Neuronal stem cell (in vitro differentiated cells): Measurements from ENCODE around the gene ZNF367.

ENCODE experiments used
- DNase-seq: peaks from one replicate; pipeline ENCODE4 v3.0.0-alpha.2; 2013; ENCODE audit warnings: low spot score
- H2AFZ ChIP-seq: one replicate; pipeline ENCODE4 v1.6.1; 2013; ENCODE audit warnings: mild to moderate bottlenecking, low read length, inconsistent platforms
- H2AK5ac ChIP-seq: 2 replicates; pipeline ENCODE4 v1.6.1; 2013; ENCODE audit warnings: low read depth, mild to moderate bottlenecking, inconsistent platforms, low read length, moderate library complexity, mixed read lengths
- H2BK120ac ChIP-seq: 2 replicates; pipeline ENCODE4 v1.6.1; 2013; ENCODE audit warnings: low read depth, mild to moderate bottlenecking, inconsistent platforms, low read length, moderate library complexity, mixed read lengths
- H2BK12ac ChIP-seq: one replicate; pipeline ENCODE4 v1.6.1; 2013; ENCODE audit warnings: low read length, inconsistent platforms
- H2BK15ac ChIP-seq: 2 replicates; pipeline ENCODE4 v1.6.1; 2013; ENCODE audit warnings: mild to moderate bottlenecking, low read length, inconsistent platforms, mixed read lengths
- H2BK5ac ChIP-seq: one replicate; pipeline ENCODE4 v1.6.1; 2013; ENCODE audit warnings: inconsistent platforms, mild to moderate bottlenecking, low read length, moderate library complexity
- H3K14ac ChIP-seq: one replicate; pipeline ENCODE4 v1.6.1; 2013; ENCODE audit warnings: low read length, inconsistent platforms
- H3K18ac ChIP-seq: 2 replicates; pipeline ENCODE4 v1.6.1; 2013; ENCODE audit warnings: low read length, inconsistent platforms
- H3K23ac ChIP-seq: 2 replicates; pipeline ENCODE4 v1.6.1; 2013; ENCODE audit warnings: low read depth, mild to moderate bottlenecking, mixed read lengths, low read length, inconsistent platforms; ENCODE audit not compliant: poor library complexity
- H3K27ac ChIP-seq: replicated peaks from 3 replicates; pipeline ENCODE4 v1.5.1; 2013; ENCODE audit warnings: low read length, inconsistent platforms
- H3K27me3 ChIP-seq, 3 experiments: 2 replicates each; pipeline ENCODE4 v1.6.1; 2013; ENCODE audit warnings: low read length in 3 of 3, mild to moderate bottlenecking in 2 of 3, inconsistent platforms in 1 of 3, low read depth in 1 of 3, mixed read lengths in 1 of 3, moderate library complexity in 1 of 3; ENCODE audit not compliant: control insufficient read depth in 3 of 3, insufficient read depth in 3 of 3
- H3K36me3 ChIP-seq, 2 donors: replicated peaks in 1 of 2; 2 replicates each; pipeline ENCODE4 v1.6.1; 2013; ENCODE audit warnings: low read length in 2 of 2; ENCODE audit not compliant: control insufficient read depth in 2 of 2, insufficient read depth in 2 of 2
- H3K4ac ChIP-seq: 2 replicates; pipeline ENCODE4 v1.6.1; 2013; ENCODE audit warnings: inconsistent platforms, mild to moderate bottlenecking, low read length, moderate library complexity
- H3K4me1 ChIP-seq, 2 donors: 1 replicate in 1 of 2; 2 replicates in 1 of 2; pipeline ENCODE4 v1.6.1; 2013; ENCODE audit warnings: low read length in 2 of 2, low read depth in 1 of 2; ENCODE audit not compliant: control insufficient read depth in 2 of 2, insufficient read depth in 1 of 2
- H3K4me2 ChIP-seq: one replicate; pipeline ENCODE4 v1.6.1; 2013; ENCODE audit warnings: mild to moderate bottlenecking, low read length, inconsistent platforms; ENCODE audit not compliant: insufficient read depth, poor library complexity, severe bottlenecking
- H3K4me3 ChIP-seq, 2 donors: 2 replicates each; pipeline ENCODE4 v1.5.1; 2013; ENCODE audit warnings: low read length in 2 of 2, mild to moderate bottlenecking in 2 of 2, inconsistent platforms in 1 of 2, moderate library complexity in 1 of 2
- H3K79me1 ChIP-seq: one replicate; pipeline ENCODE4 v1.6.1; 2013; ENCODE audit warnings: low read depth, mild to moderate bottlenecking, inconsistent platforms, low read length, moderate library complexity
- H3K9ac ChIP-seq: one replicate; pipeline ENCODE4 v1.6.1; 2013; ENCODE audit warnings: mild to moderate bottlenecking, low read depth, low read length, inconsistent platforms; ENCODE audit not compliant: poor library complexity
- H3K9me3 ChIP-seq, 2 donors: replicated peaks in 1 of 2; 2 replicates each; pipeline versions ENCODE3 to v1.6.1; 2013; ENCODE audit warnings: low read length in 2 of 2, mild to moderate bottlenecking in 2 of 2, inconsistent platforms in 1 of 2, low read depth in 1 of 2, mixed read lengths in 1 of 2, moderate library complexity in 1 of 2; ENCODE audit not compliant: control insufficient read depth in 2 of 2, insufficient read depth in 1 of 2
- H4K8ac ChIP-seq: one replicate; pipeline ENCODE4 v1.6.1; 2013; ENCODE audit warnings: low read depth, mild to moderate bottlenecking, inconsistent platforms, low read length, moderate library complexity
- H4K91ac ChIP-seq: one replicate; pipeline ENCODE4 v1.6.1; 2013; ENCODE audit warnings: low read length, low read depth, mild to moderate bottlenecking, inconsistent platforms; ENCODE audit not compliant: poor library complexity
- WGBS, 2 donors: extraction: QIAGEN DNeasy Blood & Tissue Kit; methylation state at CpG; one replicate each; pipeline ENCODE4 v1.1.7; 2013; ENCODE audit warnings: missing lambda C conversion rate in 2 of 2, mixed read lengths in 1 of 2; ENCODE audit not compliant: insufficient read length in 2 of 2, insufficient replicate concordance in 1 of 2; ENCODE audit errors: extremely low coverage in 2 of 2; 5-methylcytosine and 5-hydroxymethylcytosine counted together

Gene ZNF367

GRCh38 chr9:96417051-96417586 lies 1.1 kb downstream of the ZNF367 start:
- Histone ChIP-seq H3K4me3 (peak overlapping the region; percentile 77 to 100), H4K8ac (no peak overlapping the region), H3K18ac (peak overlapping the region; percentile 50), H3K9me3 (no peaks in the 10 kb centered on the region), H2BK120ac (no peak overlapping the region), H3K9ac (peak overlapping the region; percentile 94), H3K23ac (no peak overlapping the region), H2BK12ac (no peak overlapping the region), H2BK15ac (no peak overlapping the region), H3K79me1 (peaks cover 5% of the 10 kb centered on the region), H3K27ac (peak overlapping the region; percentile 61), H3K14ac (no peak overlapping the region), H4K91ac (no peak overlapping the region), H2AFZ (peak overlapping the region; percentile 88), H3K27me3 (no peaks in the 10 kb centered on the region), H3K4ac (no peak overlapping the region), H3K4me1 (peaks cover 8 to 21% of the 10 kb centered on the region in 2 donors), H3K4me2 (peak overlapping the region; percentile 93), H2AK5ac (no peak overlapping the region), H2BK5ac (no peak overlapping the region), H3K36me3 (peaks cover 4 to 21% of the 10 kb centered on the region in 2 donors)
- WGBS, 2 donors: no CpG with 5 or more reads among the region's 50 CpGs
- peak; percentile 81 for DNase-seq

- no peak overlapping the region for H2AFZ ChIP-seq
- no peak overlapping the region for H3K4me3 ChIP-seq
- WGBS, 2 donors: no CpG with 5 or more reads among the region's 7 CpGs
- H2AK5ac ChIP-seq: no peak overlapping the region
- H3K79me1 ChIP-seq: peaks cover 7% of the 10 kb centered on the region
- no peak overlapping the region for H2BK120ac ChIP-seq
- H3K9me3 ChIP-seq: peaks cover 0 to 8% of the 10 kb centered on the region in 2 donors
- no peak overlapping the region for H3K4me2 ChIP-seq
- DNase-seq: no peak
- H2BK12ac ChIP-seq: no peak overlapping the region
- H3K27ac ChIP-seq: no peak overlapping the region
- no peak overlapping the region for H3K9ac ChIP-seq
- no peak overlapping the region for H2BK5ac ChIP-seq
- no peak overlapping the region for H3K23ac ChIP-seq
- H3K4me1 ChIP-seq: peaks cover 3 to 10% of the 10 kb centered on the region in 2 donors
- no peaks in the 10 kb centered on the region for H3K27me3 ChIP-seq
- H2BK15ac ChIP-seq: no peak overlapping the region
- H4K91ac ChIP-seq: no peak overlapping the region
- H3K4ac ChIP-seq: no peak overlapping the region
- H3K36me3 ChIP-seq: peaks cover 11 to 50% of the 10 kb centered on the region in 2 donors
- H3K18ac ChIP-seq: no peak overlapping the region
- H4K8ac ChIP-seq: no peak overlapping the region
- H3K14ac ChIP-seq: no peak overlapping the region
These were observed 4.6 kb downstream of the ZNF367 start for GRCh38 chr9:96413302-96414221.

DNA sequence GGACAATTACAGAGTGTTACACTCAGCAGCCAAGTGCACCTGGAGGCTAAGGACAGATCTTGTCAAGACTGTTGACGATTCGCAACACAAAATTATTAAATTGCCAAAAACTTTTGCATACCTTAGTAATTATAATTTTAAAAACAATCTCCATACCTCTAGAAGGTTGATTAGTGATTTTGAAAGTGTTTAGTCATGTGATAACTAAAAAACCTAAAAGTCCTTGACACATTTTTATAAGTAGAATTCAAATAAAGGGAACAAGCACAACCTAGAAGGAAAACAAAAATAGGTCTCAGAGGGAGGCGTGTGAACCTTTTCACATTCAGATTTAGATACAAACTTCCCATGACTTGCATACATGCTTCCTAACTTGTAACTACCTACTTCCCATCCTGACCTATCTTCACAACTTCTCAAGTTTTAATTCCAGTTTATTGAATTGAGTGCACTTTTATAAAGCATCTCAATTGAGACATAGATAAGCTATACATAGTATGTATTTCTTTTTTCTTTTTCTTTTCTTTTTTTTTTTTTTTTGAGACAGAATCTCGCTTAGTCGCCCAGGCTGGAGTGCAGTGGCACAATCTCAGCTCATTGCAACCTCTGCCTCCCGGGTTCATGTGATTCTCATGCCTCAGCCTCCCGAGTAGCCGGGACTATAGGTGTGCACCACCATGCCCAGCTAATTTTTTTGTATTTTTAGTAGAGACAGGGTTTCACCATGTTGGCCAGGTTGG lies 5.8 kb downstream of the ZNF367 start:
- peaks cover 6% of the 10 kb centered on the region for H3K79me1 ChIP-seq
- H3K4ac ChIP-seq: no peak overlapping the region
- no peak overlapping the region for H3K4me3 ChIP-seq
- H3K9me3 ChIP-seq: peaks cover 0 to 8% of the 10 kb centered on the region in 2 donors
- H4K91ac ChIP-seq: no peak overlapping the region
- no peaks in the 10 kb centered on the region for H3K27me3 ChIP-seq
- H4K8ac ChIP-seq: no peak overlapping the region
- H3K9ac ChIP-seq: no peak overlapping the region
- H3K4me2 ChIP-seq: no peak overlapping the region
- no peak overlapping the region for H2AK5ac ChIP-seq
- DNase-seq: no peak
- H2BK120ac ChIP-seq: no peak overlapping the region
- H3K4me1 ChIP-seq: peaks cover 3 to 10% of the 10 kb centered on the region in 2 donors
- H3K14ac ChIP-seq: no peak overlapping the region
- no peak overlapping the region for H3K27ac ChIP-seq
- WGBS, 2 donors: no CpG with 5 or more reads among the region's 8 CpGs
- H2BK15ac ChIP-seq: no peak overlapping the region
- H2BK12ac ChIP-seq: no peak overlapping the region
- H2AFZ ChIP-seq: no peak overlapping the region
- no peak overlapping the region for H3K18ac ChIP-seq
- no peak overlapping the region for H2BK5ac ChIP-seq
- no peak overlapping the region for H3K23ac ChIP-seq
- H3K36me3 ChIP-seq: peaks cover 11 to 57% of the 10 kb centered on the region in 2 donors
